Right atrium auricular region (tissue), 2 donors: ENCODE data around the gene PAQR9. TPM values are rescaled to one million over a fixed set of nuclear protein-coding genes. Genes with fewer than 3 reads are reported as not detected.

ENCODE experiments used
- DNase-seq: peaks from one replicate; pipeline ENCODE4 v3.0.0-alpha.2; 2019; ENCODE audit warnings: low spot score
- H3K27ac ChIP-seq, 2 donors: fragments of 200-600 bp; sonication (generic); 1 replicate in 1 of 2; 2 replicates in 1 of 2; pipeline ENCODE4 v1.5.1; 2016 to 2019
- H3K27me3 ChIP-seq, 2 donors: fragments of 200-600 bp; sonication (generic); one replicate each; pipeline versions ENCODE4 v1.5.1 to v1.6.0; 2017 to 2019
- H3K36me3 ChIP-seq: fragments of 200-600 bp; sonication (generic); one replicate; pipeline ENCODE4 v1.5.1; 2016
- H3K4me1 ChIP-seq, 2 donors: fragments of 200-600 bp; sonication (generic); one replicate each; pipeline versions ENCODE4 v1.5.1 to v1.6.0; 2017 to 2019
- H3K4me3 ChIP-seq, 2 donors: fragments of 200-600 bp; sonication (generic); 1 replicate in 1 of 2; 2 replicates in 1 of 2; pipeline ENCODE4 v1.5.1; 2017 to 2019; ENCODE audit warnings: mild to moderate bottlenecking in 1 of 2, moderate library complexity in 1 of 2
- H3K9me3 ChIP-seq, 2 donors: fragments of 200-600 bp; sonication (generic); one replicate each; pipeline ENCODE4 v1.5.1; 2019
- CTCF ChIP-seq, 2 donors: fragments of 200-600 bp; sonication (generic); IDR thresholded peaks; one replicate each; pipeline ENCODE4 v1.5.1; 2019; ENCODE audit warnings: antibody characterized with exemption in 2 of 2
- total RNA-seq, 2 donors: library from RNA; depleted of rRNA; stranded (reverse); fragments of >200 nt; gene quantifications; one replicate each; pipeline ENCODE4 v1.1.0, GENCODE V29; 2016

Gene PAQR9
- total RNA-seq, 2 donors from 2014 or later: 5.7 to 23.0 TPM

GRCh38 chr3:142987707-142988106 lies 24.2 kb upstream of the PAQR9 start:
- Histone ChIP-seq H3K4me1 (peaks cover 0 to 11% of the 10 kb centered on the region in 2 donors), H3K9me3 (no peaks in the 10 kb centered on the region), H3K4me3 (no peak overlapping the region), H3K27ac (peak overlapping the region; percentile 36 to 73), H3K27me3 (no peaks in the 10 kb centered on the region), H3K36me3 (no peaks in the 10 kb centered on the region)
- no peak for DNase-seq
- TF ChIP-seq CTCF (IDR thresholded peaks at IDR 0.05): no peak

- peak overlapping the region; percentile 36 to 73 for H3K27ac ChIP-seq
- no peaks in the 10 kb centered on the region for H3K36me3 ChIP-seq
- no peaks in the 10 kb centered on the region for H3K9me3 ChIP-seq
- no peak for DNase-seq
- peaks cover 0 to 11% of the 10 kb centered on the region in 2 donors for H3K4me1 ChIP-seq
- no peaks in the 10 kb centered on the region for H3K27me3 ChIP-seq
- H3K4me3 ChIP-seq: no peak overlapping the region
- TF ChIP-seq CTCF (IDR thresholded peaks at IDR 0.05): peak; percentile 75
Observed at GRCh38 chr3:142987080-142987700, 23.7 kb upstream of the PAQR9 start.

- TF ChIP-seq CTCF (IDR thresholded peaks at IDR 0.05): no peak
- Histone ChIP-seq H3K27me3 (no peaks in the 10 kb centered on the region), H3K9me3 (no peaks in the 10 kb centered on the region), H3K36me3 (no peaks in the 10 kb centered on the region), H3K4me1 (peaks cover 0 to 11% of the 10 kb centered on the region in 2 donors), H3K27ac (no peak overlapping the region), H3K4me3 (no peak overlapping the region)
- DNase-seq: no peak
Observed at GRCh38 chr3:142984255-142984654, 20.8 kb upstream of the PAQR9 start.

GRCh38 chr3:142983318-142983717 lies 19.8 kb upstream of the PAQR9 start:
- Histone ChIP-seq H3K9me3 (no peaks in the 10 kb centered on the region), H3K4me3 (no peak overlapping the region), H3K27ac (no peak overlapping the region), H3K4me1 (peaks cover 0 to 11% of the 10 kb centered on the region in 2 donors), H3K27me3 (no peaks in the 10 kb centered on the region), H3K36me3 (no peaks in the 10 kb centered on the region)
- TF ChIP-seq CTCF (IDR thresholded peaks at IDR 0.05): no peak
- no peak for DNase-seq

- Histone ChIP-seq H3K27me3 (no peaks in the 10 kb centered on the region), H3K27ac (no peak overlapping the region), H3K4me3 (no peak overlapping the region), H3K9me3 (no peaks in the 10 kb centered on the region), H3K36me3 (no peaks in the 10 kb centered on the region), H3K4me1 (peaks cover 0 to 5% of the 10 kb centered on the region in 2 donors)
- no peak for TF ChIP-seq CTCF (IDR thresholded peaks at IDR 0.05)
- no peak for DNase-seq
Observed at GRCh38 chr3:142982038-142982773, 18.7 kb upstream of the PAQR9 start.
